ACC112 (cell line): ENCODE measurements around the gene SELPLG.
"Not testable (repeated sequence)": the region's sequence is repeated elsewhere in the genome, so short reads cannot be mapped to it uniquely, and the experiment has no call there.

Experiments
- H2AFZ ChIP-seq: fragments of 200-600 bp; sonication (generic); one replicate; pipeline ENCODE4 v1.6.0; 2017; ENCODE audit warnings: antibody characterized with exemption, low read length; ENCODE audit not compliant: unreplicated experiment
- H3K27ac ChIP-seq: fragments of 200-600 bp; sonication (generic); 2 replicates; pipeline ENCODE4 v1.5.1; 2014; ENCODE audit warnings: low read depth, mild to moderate bottlenecking, antibody characterized with exemption, low read length, moderate library complexity
- H3K27me3 ChIP-seq: fragments of 200-600 bp; sonication (generic); 2 replicates; pipeline ENCODE4 v1.6.1; 2014; ENCODE audit warnings: mild to moderate bottlenecking, antibody characterized with exemption, low read length, moderate library complexity, mixed read lengths; ENCODE audit not compliant: insufficient read depth
- H3K36me3 ChIP-seq: fragments of 200-600 bp; sonication (generic); 2 replicates; pipeline ENCODE4 v1.6.1; 2016; ENCODE audit warnings: mild to moderate bottlenecking, antibody characterized with exemption, low read length, moderate library complexity, mixed read lengths; ENCODE audit not compliant: insufficient read depth
- H3K4me1 ChIP-seq: fragments of 200-600 bp; sonication (generic); one replicate; pipeline ENCODE4 v1.6.1; 2016; ENCODE audit warnings: low read length, mixed read lengths; ENCODE audit not compliant: insufficient read depth, unreplicated experiment, control insufficient read depth
- H3K4me3 ChIP-seq: fragments of 200-600 bp; sonication (generic); 2 replicates; pipeline ENCODE4 v1.5.1; 2014; ENCODE audit warnings: mild to moderate bottlenecking, low read depth, low read length
- H3K79me2 ChIP-seq: fragments of 200-600 bp; sonication (generic); one replicate; pipeline ENCODE4 v1.6.0; 2016; ENCODE audit warnings: low read length; ENCODE audit not compliant: control insufficient read depth, unreplicated experiment, insufficient read depth

SELPLG gene

DNA sequence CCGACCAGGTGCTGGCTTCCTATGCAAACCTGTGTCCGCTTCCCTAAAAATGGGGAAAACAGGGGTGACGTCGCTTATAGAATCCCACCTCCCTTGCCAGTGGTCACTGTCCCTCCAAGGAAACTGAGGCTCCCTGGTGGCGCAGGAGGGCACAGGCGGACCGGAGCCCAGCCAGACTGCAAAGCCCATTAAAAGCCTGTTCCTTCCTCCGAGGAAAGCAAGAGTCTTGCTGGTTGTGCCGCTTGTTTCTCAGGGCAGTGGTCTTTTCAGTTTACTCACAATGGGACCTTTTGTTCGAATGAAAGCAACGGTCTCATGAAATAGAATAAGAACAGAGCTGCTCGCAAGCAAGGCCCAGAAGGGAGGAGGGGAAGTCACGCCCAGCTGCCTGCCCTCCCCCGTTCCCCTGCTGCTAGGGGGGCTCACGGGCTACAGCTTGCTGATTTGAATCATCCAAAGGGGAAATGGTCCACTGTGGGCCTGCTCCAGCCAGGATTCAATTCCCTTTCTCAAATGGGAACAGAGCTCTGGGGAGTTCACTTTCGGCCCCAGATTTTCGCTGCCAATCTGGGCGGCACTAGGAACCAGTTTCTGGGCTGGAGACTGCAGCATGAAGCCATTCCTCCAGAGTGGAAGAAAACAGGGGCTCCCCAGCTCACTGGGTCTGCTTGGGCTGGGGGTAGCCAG, 4.6 kb upstream of the SELPLG start:
- Histone ChIP-seq H3K4me3 (no peak overlapping the region), H3K4me1 (peaks cover 23% of the 10 kb centered on the region), H3K36me3 (0 out of 2 replicates have a peak, but pooled peaks cover under 1% of the 10 kb centered on the region), H3K27ac (no peak overlapping the region), H2AFZ (no peak overlapping the region), H3K79me2 (no peaks in the 10 kb centered on the region), H3K27me3 (no peaks in the 10 kb centered on the region)

DNA sequence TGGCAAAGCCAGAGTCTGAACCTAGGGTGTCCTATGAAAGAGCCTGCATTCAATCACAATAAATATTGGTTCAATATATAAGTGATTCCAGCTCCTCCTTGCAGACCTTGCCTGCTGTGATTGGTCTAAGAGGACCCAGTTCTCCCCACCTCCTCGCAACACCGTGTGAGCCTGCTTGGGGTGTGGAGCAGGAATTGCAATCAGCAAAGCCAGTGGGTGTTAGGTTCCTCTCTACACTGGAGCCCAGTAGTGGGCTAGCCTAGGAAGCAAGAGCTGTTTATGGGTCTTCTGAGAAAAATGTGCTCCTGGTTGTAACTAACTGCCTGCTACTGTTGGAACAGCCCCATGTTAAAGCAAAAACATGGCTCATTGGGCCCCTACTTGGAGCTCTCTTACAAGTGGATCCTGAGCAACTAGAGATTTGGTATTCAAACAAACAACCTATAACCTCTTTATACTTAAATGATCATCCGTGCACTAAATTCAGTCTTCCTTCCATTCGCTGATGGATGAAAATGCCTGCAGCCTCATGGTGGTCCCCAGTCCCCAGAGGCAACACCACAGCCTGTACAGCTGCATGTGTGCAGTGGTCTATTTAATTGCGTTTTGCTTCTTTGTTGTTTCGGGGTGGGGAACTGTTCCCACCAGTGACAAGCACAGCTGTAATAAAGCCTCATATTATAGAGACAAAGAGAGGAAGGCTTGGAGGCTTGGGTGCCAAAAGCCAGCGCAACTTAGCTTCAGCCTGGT, 3.7 kb upstream of the SELPLG start:
- Histone ChIP-seq H3K4me3 (no peak overlapping the region), H2AFZ (no peak overlapping the region), H3K79me2 (no peaks in the 10 kb centered on the region), H3K27me3 (no peaks in the 10 kb centered on the region), H3K27ac (no peak overlapping the region), H3K4me1 (peaks cover 22% of the 10 kb centered on the region), H3K36me3 (no peaks in the 10 kb centered on the region)

DNA sequence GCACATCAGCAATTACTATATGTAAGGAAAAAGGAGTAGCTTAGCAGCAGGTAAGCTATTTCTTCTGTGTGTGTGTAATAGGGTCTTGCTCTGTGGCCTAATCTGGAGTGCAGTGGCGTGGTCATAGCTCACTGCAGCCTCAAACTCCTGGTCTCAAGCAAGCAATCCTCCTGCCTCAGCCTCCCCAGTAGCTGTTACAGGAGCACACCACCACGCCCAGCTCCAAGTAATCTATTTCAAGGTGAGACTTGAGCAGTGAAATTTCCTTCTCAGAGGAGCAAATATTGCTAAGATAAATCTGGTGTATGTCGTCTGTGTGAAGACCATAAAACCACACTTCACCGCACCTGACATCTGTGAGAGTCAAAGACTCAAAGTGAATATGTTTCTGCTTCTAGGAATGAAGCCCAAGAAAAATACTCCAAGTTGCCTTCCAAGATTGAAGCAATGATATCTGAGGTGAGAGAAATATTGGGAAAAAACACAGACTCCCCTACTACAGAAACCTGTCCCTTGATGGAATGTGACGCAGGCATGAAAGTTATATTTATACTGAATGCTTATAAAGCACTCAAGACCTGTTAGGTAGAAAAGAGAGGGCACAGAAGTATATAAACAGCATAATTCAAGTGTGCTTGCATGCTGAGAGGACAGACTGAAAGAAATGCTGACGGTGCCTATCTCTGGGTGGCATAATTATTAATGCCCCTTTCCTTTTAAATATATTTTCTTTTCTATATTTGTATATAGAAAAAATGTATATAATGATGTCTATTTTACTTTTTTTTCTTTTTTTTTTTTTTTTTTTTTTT, 2.5 kb upstream of the SELPLG start:
- H3K36me3 ChIP-seq: no peaks in the 10 kb centered on the region
- no peaks in the 10 kb centered on the region for H3K27me3 ChIP-seq
- H3K27ac ChIP-seq: no peak overlapping the region
- no peak overlapping the region for H2AFZ ChIP-seq
- peaks cover 13% of the 10 kb centered on the region for H3K4me1 ChIP-seq
- no peak overlapping the region for H3K4me3 ChIP-seq
- H3K79me2 ChIP-seq: no peaks in the 10 kb centered on the region

DNA sequence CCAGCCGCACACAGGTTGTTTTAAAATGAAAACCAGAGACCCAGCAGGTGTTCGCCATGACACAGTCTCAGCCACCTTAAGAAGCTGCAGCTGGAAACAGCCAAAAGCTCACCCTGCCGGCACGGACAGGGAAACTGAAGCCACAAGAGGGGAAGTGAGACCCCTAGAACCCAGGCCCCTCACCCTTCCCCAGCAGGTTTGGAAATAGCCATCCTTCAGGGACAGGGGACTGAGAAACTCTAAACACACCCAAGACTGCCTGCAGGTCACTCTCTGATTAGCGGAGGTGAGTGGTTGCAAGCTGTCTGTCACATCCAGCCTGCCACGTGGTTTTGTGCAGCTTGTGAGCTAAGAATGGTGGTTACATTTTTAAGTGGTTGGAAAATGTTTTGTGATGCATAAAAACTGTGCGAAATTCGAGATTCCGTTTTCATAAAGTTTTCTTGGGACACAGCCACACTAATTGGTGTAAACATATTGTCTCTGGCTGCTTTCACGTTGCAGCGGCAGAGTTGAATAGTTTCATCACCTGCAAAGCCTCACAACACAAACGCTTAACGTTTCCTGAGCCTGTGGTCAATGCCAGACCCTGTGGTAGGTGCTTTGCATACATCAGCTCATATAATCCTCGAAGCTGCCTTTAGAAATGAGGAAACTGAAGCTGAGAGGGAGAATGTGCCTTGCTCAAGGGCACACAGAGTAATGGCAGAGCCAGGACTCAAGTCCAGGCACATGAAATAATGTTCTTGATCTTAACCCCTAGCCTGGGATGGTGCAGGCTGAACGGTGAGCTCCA, 1.7 kb upstream of the SELPLG start:
- Histone ChIP-seq H3K4me1 (peaks cover 12% of the 10 kb centered on the region), H3K27ac (no peak overlapping the region), H2AFZ (no peak overlapping the region), H3K27me3 (no peaks in the 10 kb centered on the region), H3K79me2 (no peaks in the 10 kb centered on the region), H3K36me3 (no peaks in the 10 kb centered on the region), H3K4me3 (no peak overlapping the region)

DNA sequence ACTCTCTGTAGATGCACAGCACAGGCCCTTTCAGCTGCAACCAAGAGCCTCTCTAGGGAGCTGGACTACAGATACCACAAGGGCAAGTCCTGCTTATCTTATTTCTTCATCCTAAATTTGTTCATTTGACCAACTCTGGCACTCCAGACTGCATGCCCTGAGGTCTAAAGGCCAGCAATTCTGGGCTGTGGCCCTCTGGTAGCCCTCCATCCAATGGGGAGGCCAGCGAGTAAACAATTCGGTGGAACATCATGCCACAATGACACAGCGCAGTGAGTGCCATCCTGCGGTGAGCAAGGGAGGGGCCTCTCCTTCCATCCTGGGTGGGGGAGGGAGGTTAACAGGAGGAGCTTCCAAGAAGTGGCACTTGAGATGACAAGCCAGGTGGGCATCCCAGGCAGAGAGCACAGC, 652 bp upstream of the SELPLG start:
- Histone ChIP-seq H3K4me3 (no peak overlapping the region), H3K27ac (no peak overlapping the region), H2AFZ (no peak overlapping the region), H3K79me2 (no peaks in the 10 kb centered on the region), H3K36me3 (no peaks in the 10 kb centered on the region), H3K4me1 (peaks cover 23% of the 10 kb centered on the region), H3K27me3 (no peaks in the 10 kb centered on the region)

DNA sequence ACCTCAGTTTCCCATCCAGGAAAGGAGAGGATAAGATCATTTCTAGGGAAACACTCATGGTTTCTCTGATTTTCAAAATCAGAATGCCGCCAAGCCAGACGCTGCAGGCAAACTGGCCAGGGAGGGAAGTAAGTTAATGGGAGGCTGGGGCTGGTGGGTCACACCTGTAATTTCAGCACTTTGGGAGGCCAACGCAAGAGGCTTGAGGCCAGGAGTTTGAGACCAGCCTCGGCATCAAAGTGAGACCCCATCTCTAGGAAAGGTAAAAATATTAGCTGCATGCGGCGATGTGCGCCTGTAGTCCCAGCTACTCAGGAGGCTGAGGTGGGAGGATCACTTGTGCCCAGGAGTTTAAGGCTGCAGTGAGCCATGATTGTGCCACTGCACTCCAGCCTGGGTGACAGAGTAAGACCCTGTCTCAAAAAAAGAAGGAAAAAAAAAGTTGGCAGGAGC, 587 bp downstream of the SELPLG start:
- no peaks in the 10 kb centered on the region for H3K79me2 ChIP-seq
- H3K4me3 ChIP-seq: no peak overlapping the region
- peaks cover 35% of the 10 kb centered on the region for H3K4me1 ChIP-seq
- no peaks in the 10 kb centered on the region for H3K27me3 ChIP-seq
- H2AFZ ChIP-seq: no peak overlapping the region
- no peaks in the 10 kb centered on the region for H3K36me3 ChIP-seq
- no peak overlapping the region for H3K27ac ChIP-seq

DNA sequence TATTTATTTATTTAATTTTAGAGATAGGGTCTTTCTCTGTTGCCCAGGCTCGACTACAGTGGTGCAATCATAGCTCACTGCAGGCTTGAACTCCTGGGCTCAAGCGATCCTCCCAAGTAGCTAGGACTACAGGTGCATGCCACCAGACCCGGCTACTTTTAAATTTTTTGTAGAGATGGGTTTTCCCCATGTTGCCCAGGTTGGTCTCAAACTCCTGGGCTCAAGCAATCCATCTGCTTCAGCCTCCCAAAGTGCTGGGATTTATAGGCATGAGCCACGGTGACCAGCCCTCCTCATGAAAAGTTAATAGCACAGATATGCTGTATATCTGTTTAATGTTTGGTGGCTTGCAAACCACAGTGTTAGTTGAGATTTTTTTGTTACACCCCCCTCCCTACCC, 2.4 kb downstream of the SELPLG start:
- not testable (repeated sequence) for H3K27me3 ChIP-seq, H3K79me2 ChIP-seq, H3K36me3 ChIP-seq, H3K4me3 ChIP-seq, H3K27ac ChIP-seq, H2AFZ ChIP-seq
- peaks cover 36% of the 10 kb centered on the region for H3K4me1 ChIP-seq

DNA sequence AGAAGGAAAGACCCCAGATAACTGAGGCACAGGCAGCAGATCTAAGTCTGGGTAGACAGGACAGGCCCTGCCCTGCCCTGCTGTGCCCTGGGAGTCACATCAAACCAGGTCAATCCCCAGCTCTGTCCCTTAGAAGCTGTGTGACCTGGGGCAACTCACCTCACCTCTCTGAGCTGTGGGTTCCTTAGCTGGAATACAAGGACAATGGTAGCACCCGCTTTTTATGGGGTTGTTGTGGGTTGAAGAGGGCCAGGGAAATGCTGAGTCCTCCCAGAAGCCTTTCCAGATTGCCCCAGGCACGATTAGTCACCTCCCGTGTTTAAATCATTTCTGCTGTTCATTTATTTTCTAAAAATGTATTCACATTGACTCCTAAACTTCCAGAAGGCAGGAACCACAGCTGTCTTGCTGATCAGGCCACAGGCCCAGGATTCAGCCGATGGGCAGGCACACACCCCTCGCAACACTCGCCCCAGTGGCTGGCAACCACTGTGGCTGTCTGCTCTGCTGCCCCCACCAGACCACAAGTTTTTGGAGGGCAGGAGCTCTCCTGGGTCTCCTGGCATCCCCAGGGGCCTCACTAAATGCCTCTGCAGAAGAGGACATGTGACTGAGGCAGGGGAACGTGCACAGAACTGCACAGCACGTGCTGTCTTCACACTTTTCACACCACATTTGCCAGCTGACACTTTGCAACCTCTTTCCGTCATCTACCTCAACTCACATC, 3.0 kb downstream of the SELPLG start:
- no peak overlapping the region for H2AFZ ChIP-seq
- H3K79me2 ChIP-seq: no peaks in the 10 kb centered on the region
- H3K4me1 ChIP-seq: peaks cover 36% of the 10 kb centered on the region
- peak overlapping the region; percentile 42 for H3K27ac ChIP-seq
- H3K27me3 ChIP-seq: no peaks in the 10 kb centered on the region
- no peak overlapping the region for H3K4me3 ChIP-seq
- no peaks in the 10 kb centered on the region for H3K36me3 ChIP-seq

DNA sequence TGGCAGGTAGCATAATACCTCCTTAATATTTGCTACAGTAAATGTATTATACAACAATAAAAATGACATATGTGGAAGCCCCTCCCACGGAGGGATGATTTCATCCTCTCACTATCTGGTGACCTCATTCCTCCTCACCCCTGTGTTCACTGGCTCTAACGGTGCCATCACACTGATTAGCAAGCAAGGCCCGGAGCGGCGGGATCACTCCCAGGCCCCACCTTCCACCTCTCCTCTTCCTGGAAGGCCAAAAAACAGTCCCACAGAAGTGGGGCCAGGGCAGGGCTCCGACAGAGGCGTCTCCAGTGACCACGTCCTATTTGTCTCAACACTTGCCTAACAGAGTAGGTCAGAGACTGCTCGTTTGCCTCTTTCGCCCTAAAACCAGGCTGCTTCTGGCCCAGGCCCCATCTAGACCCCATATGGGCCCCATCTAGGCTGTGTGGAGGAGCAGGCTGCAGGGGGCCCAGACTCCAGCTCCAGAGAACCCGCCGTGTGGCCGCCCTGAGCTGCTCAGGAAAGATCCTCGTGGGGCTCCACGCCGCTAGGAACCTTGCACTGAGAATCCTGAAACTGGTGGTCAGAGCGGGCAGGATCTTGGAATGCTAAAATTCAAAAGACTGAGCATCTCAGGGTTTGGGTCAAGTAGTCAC, 3.7 kb downstream of the SELPLG start:
- no peaks in the 10 kb centered on the region for H3K79me2 ChIP-seq
- H3K4me3 ChIP-seq: no peak overlapping the region
- H3K27me3 ChIP-seq: no peaks in the 10 kb centered on the region
- no peak overlapping the region for H2AFZ ChIP-seq
- H3K36me3 ChIP-seq: no peaks in the 10 kb centered on the region
- H3K4me1 ChIP-seq: peaks cover 36% of the 10 kb centered on the region
- peak overlapping the region; percentile 42 for H3K27ac ChIP-seq
